ENCODE data around the gene CLEC2A.

Gene CLEC2A

GRCh38 chr12:9906873-9907272, 25.3 kb downstream of the CLEC2A start:
- H3K4me3 ChIP-seq (ENCODE audit: low read depth, low read length): no peak overlapping the region
- no peak for TF ChIP-seq CTCF (IDR thresholded peaks at IDR 0.05; ENCODE audit: low read depth, low read length)

- no peak overlapping the region for H3K4me3 ChIP-seq (ENCODE audit: low read depth, low read length)
- TF ChIP-seq CTCF (IDR thresholded peaks at IDR 0.05; ENCODE audit: low read depth, low read length): no peak
Observed at GRCh38 chr12:9902539-9903228, 29.5 kb downstream of the CLEC2A start.

GRCh38 chr12:9900930-9901329, 31.2 kb downstream of the CLEC2A start:
- no peak for TF ChIP-seq CTCF (IDR thresholded peaks at IDR 0.05; ENCODE audit: low read depth, low read length)
- H3K4me3 ChIP-seq (ENCODE audit: low read depth, low read length): no peak overlapping the region

GRCh38 chr12:9899209-9899608, 33.0 kb downstream of the CLEC2A start:
- no peak overlapping the region for H3K4me3 ChIP-seq (ENCODE audit: low read depth, low read length)
- TF ChIP-seq CTCF (IDR thresholded peaks at IDR 0.05; ENCODE audit: low read depth, low read length): no peak

- no peak overlapping the region for H3K4me3 ChIP-seq (ENCODE audit: low read depth, low read length)
Observed at GRCh38 chr12:9897535-9897934, 34.6 kb downstream of the CLEC2A start.

GRCh38 chr12:9895215-9895971, 36.8 kb downstream of the CLEC2A start:
- no peak for TF ChIP-seq CTCF (IDR thresholded peaks at IDR 0.05; ENCODE audit: low read depth, low read length)
- no peak overlapping the region for H3K4me3 ChIP-seq (ENCODE audit: low read depth, low read length)

More at GRCh38 chr12:9897535-9897934, 34.6 kb downstream of the CLEC2A start:
- no peak for TF ChIP-seq CTCF (IDR thresholded peaks at IDR 0.05; ENCODE audit: low read depth, low read length)

- no peak for TF ChIP-seq CTCF (IDR thresholded peaks at IDR 0.05; ENCODE audit: low read depth, low read length)
Observed at GRCh38 chr12:9888665-9889273, 43.4 kb downstream of the CLEC2A start.

More at GRCh38 chr12:9888665-9889273, 43.4 kb downstream of the CLEC2A start:
- no peak overlapping the region for H3K4me3 ChIP-seq (ENCODE audit: low read depth, low read length)

Measured in WI38 (cell line).